GM19238 (cell line): ENCODE measurements around the gene KCNQ2.
"Not testable (repeated sequence)": the region's sequence is repeated elsewhere in the genome, so short reads cannot be mapped to it uniquely, and the experiment has no call there.

Experiments
- DNase-seq: peaks from one replicate; pipeline ENCODE4 v3.0.0; 2011; ENCODE audit warnings: low spot score; ENCODE audit not compliant: insufficient read length

KCNQ2 gene

GRCh38 chr20:63490416-63490815 lies 18.0 kb upstream of the KCNQ2 start:
- no peak for DNase-seq

- no peak for DNase-seq
These were observed 16.1 kb upstream of the KCNQ2 start for GRCh38 chr20:63488315-63489251.

DNA sequence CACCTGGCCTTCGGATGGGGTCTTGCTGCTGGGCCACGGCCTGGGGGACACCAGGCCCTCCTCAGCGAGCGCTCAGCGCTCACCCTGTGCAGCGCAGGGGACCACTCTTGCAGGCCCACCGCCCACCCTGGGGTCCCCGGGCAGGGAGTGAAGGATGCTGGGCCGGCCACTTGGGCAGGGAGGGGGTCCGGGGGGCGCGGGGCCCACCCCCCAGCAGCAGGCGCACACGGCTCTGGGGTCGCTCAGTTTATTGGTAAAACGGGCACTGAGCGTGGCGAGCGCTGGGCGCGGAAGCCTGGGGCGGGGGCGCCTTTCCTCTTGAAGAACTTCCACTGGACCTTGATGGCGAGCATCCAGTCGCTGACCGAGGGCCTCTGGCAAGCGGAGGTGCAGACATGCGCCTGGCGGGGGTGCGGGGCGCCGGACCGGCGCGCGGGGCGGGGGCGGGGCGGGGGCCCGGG lies 15.4 kb upstream of the KCNQ2 start:
- no peak for DNase-seq

GRCh38 chr20:63487116-63487764 lies 14.8 kb upstream of the KCNQ2 start:
- DNase-seq: no peak

- no peak for DNase-seq
These were observed 13.9 kb upstream of the KCNQ2 start for GRCh38 chr20:63486300-63486855.

DNA sequence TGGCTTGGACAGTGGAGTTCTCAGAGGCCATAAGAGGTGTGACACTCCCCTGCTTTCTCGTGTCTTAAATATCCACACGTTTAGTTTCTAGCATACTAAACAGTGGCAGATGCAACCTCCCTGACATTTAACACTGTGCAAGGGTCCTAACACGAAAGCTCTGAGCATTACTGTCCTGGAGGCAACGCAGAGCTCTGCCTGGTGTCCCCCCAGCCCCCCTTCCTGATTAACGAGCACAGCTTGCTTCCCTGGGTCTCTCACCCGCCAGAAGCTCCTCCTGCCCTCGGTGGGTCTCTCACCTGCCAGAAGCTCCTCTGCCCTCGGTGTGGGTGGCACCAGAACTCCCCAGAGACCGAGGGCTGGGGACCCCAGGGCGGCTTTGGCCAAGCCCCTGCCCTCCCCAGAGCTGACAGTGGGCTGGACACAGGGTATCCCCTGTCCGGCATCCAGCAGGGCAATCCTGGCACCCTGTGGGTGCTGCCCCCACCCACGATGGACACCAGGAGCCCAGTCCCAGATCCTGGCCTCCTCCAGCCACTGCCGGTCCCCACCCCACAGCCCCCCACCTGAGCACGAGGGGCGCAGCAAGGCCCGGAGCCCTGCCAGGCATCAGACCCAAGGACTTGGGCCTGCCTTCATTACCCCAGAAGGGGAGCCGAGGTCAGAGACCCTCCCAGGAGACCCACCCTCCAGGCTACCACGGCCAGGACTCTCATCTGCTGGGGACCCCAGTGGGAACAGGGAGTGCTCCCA lies 12.4 kb upstream of the KCNQ2 start:
- no peak for DNase-seq

GRCh38 chr20:63484236-63484635 lies 11.8 kb upstream of the KCNQ2 start:
- DNase-seq: no peak

GRCh38 chr20:63483834-63484233 lies 11.4 kb upstream of the KCNQ2 start:
- DNase-seq: no peak

DNA sequence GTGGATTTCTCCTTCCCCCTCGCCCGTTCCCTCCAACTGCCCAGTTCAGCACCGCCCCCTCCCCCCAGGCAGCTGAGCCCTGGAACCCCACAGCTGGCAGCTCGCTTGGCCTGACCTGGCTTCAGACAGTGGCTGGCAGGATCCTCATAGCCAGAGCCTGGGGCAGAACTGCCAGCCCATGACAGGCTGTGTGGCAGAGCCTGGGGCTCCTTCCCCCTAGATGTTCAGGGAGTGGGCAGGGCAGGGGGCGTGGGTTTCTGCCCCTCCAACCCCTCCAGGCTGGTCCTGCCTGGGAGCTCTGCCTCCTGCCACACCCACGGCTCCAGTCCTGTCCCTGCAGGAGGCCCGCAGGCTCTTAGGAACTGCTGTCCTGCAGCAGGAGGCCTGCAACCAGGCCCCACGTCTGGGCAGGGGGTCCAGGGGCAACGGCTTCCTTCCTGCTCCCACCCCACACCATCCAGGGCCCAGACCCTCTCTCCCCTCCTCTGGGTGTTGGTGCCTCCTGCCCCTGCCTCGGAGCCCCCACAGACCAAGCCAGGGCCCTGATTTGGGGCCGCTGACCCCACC lies 9.6 kb upstream of the KCNQ2 start:
- DNase-seq: no peak

GRCh38 chr20:63481503-63481902 lies 9.0 kb upstream of the KCNQ2 start:
- DNase-seq: no peak

GRCh38 chr20:63479695-63480419 lies 7.4 kb upstream of the KCNQ2 start:
- DNase-seq: not testable (repeated sequence)

DNA sequence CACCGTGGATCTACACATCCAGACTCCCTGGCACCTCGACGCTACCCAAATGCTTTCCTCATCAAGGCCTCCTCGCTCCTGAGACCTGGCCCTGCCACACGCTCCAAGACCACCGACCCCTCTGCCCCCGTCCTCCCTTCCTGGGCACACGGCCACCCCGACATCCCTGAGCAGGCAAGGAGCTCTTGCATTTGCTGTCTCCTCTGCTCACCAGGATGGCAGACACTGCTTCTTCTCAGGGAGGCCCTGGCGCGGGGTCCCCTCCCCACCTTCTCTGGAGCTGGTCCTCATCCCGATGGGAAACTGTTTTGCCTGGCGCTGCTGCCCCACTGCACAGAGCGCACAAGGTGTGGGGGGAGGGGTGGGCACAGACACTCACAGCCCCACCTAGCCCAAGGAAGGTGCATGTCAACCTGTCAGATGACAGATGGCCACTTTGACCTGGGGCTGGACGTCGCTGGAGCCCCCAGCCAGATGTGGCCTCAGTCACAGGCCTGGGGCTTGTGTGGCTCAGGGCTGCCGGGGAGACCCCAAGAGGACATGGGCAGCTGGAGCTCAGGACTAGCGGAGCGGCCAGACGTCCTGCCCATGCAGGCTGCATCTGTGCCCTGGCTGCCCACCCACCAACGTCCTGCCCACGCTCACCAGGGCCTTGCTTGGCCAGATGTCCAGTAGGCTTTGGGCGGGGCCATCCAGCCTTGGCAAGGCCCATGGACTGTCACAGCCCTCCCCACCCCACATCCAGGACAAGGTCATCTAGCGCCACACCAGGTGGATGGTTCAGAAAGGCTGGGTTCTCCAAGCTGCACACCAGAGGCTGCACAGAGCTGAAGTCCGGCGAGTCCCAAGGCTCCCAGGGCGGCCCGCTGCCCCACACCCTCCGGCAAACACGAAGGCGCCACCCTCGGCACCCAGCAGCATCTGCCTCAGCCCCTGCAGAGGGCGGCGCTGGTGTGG lies 6.2 kb upstream of the KCNQ2 start:
- no peak for DNase-seq

- DNase-seq: no peak
These were observed 5.5 kb upstream of the KCNQ2 start for GRCh38 chr20:63477944-63478343.

GRCh38 chr20:63477061-63477616 lies 4.7 kb upstream of the KCNQ2 start:
- no peak for DNase-seq

DNA sequence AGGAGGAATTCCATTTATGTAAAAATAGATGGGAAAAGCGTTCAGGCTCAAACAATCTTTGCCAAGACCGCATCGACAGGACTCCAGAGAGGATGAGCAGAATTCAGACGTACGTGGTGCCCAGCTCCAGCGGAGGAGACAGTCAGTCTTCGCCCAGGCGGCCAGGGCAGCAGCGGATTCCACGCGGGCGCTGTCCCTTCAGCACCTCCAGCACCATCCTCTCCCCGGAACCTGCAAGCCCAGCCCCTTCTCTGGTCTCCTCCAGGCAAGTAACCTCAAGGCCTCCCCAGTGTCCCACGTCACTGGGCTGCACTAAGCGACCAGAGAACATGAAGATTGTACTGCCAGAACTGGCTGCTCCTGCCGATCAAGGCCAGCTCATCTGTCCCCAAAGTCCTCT lies 2.8 kb upstream of the KCNQ2 start:
- DNase-seq: no peak

- no peak for DNase-seq
These were observed 1.3 kb upstream of the KCNQ2 start for GRCh38 chr20:63473555-63474449.

GRCh38 chr20:63472862-63473390 lies 471 bp upstream of the KCNQ2 start:
- DNase-seq: no peak

GRCh38 chr20:63471717-63471980 lies 806 bp downstream of the KCNQ2 start:
- no peak for DNase-seq
